HepG2 (cell line): Measurements from ENCODE around the gene ZBTB7A. TPM values are rescaled to one million over a fixed set of nuclear protein-coding genes. Genes with fewer than 3 reads are reported as not detected.

ENCODE experiments used
- AGO1 ChIP-seq: fragments of 200-400 bp; formaldehyde crosslinking; IDR thresholded peaks from 2 replicates; pipeline ENCODE4 v1.6.1; 2017; ENCODE audit warnings: mild to moderate bottlenecking, low read depth, low read length, moderate library complexity; ENCODE audit not compliant: poor library complexity, severe bottlenecking
- CBFB ChIP-seq: sonication (generic); formaldehyde crosslinking; IDR thresholded peaks from 2 replicates; pipeline ENCODE4 v1.4.0; 2020; ENCODE audit warnings: missing genetic modification reagents
- ESRRA ChIP-seq: sonication (generic); formaldehyde crosslinking; IDR thresholded peaks from 2 replicates; pipeline ENCODE4 v1.5.1; 2020; ENCODE audit warnings: mild to moderate bottlenecking, low read depth, missing genetic modification reagents
- HOXA3 ChIP-seq: sonication (generic); formaldehyde crosslinking; IDR thresholded peaks from 2 replicates; pipeline ENCODE4 v1.5.0; 2020; ENCODE audit warnings: missing genetic modification reagents
- JUN ChIP-seq: sonication (generic); formaldehyde crosslinking; IDR thresholded peaks from 2 replicates; pipeline ENCODE4 v1.4.0; 2020; ENCODE audit warnings: mild to moderate bottlenecking, missing genetic modification reagents
- MAX ChIP-seq: IDR thresholded peaks from 2 replicates; pipeline ENCODE4 v1.6.1; 2012; ENCODE audit warnings: inconsistent platforms
- MXI1 ChIP-seq: IDR thresholded peaks from 3 replicates; pipeline ENCODE4 v1.6.1; 2012; ENCODE audit warnings: low read depth, low read length, inconsistent platforms, borderline replicate concordance
- NFATC3 ChIP-seq: sonication (generic); formaldehyde crosslinking; IDR thresholded peaks from 2 replicates; pipeline ENCODE4 v1.5.1; 2020; ENCODE audit warnings: mild to moderate bottlenecking, missing genetic modification reagents
- NFYB ChIP-seq: sonication (generic); formaldehyde crosslinking; IDR thresholded peaks from 2 replicates; pipeline ENCODE4 v1.4.0; 2020; ENCODE audit warnings: missing genetic modification reagents
- PBX3 ChIP-seq: sonication (generic); formaldehyde crosslinking; IDR thresholded peaks from 2 replicates; pipeline ENCODE4 v1.8.1; 2023; ENCODE audit warnings: missing genetic modification reagents, inconsistent platforms, borderline replicate concordance
- RFX3 ChIP-seq: IDR thresholded peaks from 2 replicates; pipeline ENCODE4 v1.6.1; 2016; ENCODE audit warnings: missing biosample characterization, missing genetic modification reagents
- SALL2 ChIP-seq: sonication (generic); formaldehyde crosslinking; IDR thresholded peaks from 2 replicates; pipeline ENCODE4 v1.8.1; 2023; ENCODE audit warnings: mild to moderate bottlenecking, missing genetic modification reagents, inconsistent platforms
- YEATS4 ChIP-seq: sonication (generic); formaldehyde crosslinking; IDR thresholded peaks from 2 replicates; pipeline ENCODE4 v1.4.0; 2020; ENCODE audit warnings: missing genetic modification reagents, borderline replicate concordance
- ZFP41 ChIP-seq: sonication (generic); formaldehyde crosslinking; IDR thresholded peaks from 2 replicates; pipeline ENCODE4 v1.4.0; 2020; ENCODE audit warnings: mild to moderate bottlenecking, missing genetic modification reagents, borderline replicate concordance
- ZNF18 ChIP-seq: sonication (generic); formaldehyde crosslinking; IDR thresholded peaks from 2 replicates; pipeline ENCODE4 v1.8.0; 2022; ENCODE audit warnings: mild to moderate bottlenecking, missing genetic modification reagents; ENCODE audit not compliant: insufficient replicate concordance
- ZNF225 ChIP-seq: sonication (generic); formaldehyde crosslinking; IDR thresholded peaks from 2 replicates; pipeline ENCODE4 v1.4.0; 2020; ENCODE audit warnings: mild to moderate bottlenecking, missing genetic modification reagents
- ZNF260 ChIP-seq: sonication (generic); formaldehyde crosslinking; IDR thresholded peaks from 2 replicates; pipeline ENCODE4 v1.4.0; 2020; ENCODE audit warnings: missing genetic modification reagents, low read depth, mild to moderate bottlenecking, borderline replicate concordance
- ZNF44 ChIP-seq: sonication (generic); formaldehyde crosslinking; IDR thresholded peaks from 2 replicates; pipeline ENCODE4 v1.5.1; 2020; ENCODE audit warnings: mild to moderate bottlenecking, missing genetic modification reagents
- ZNF451 ChIP-seq: sonication (generic); formaldehyde crosslinking; IDR thresholded peaks from 2 replicates; pipeline ENCODE4 v1.5.0; 2020; ENCODE audit warnings: mild to moderate bottlenecking, missing genetic modification reagents
- ZNF563 ChIP-seq: sonication (generic); formaldehyde crosslinking; IDR thresholded peaks from 2 replicates; pipeline ENCODE4 v1.8.0; 2022; ENCODE audit warnings: mild to moderate bottlenecking, moderate library complexity, missing genetic modification reagents
- ZNF629 ChIP-seq: sonication (generic); formaldehyde crosslinking; conservative IDR thresholded peaks from 2 replicates; pipeline ENCODE4 v1.5.0; 2020; ENCODE audit warnings: missing genetic modification reagents
- ZZZ3 ChIP-seq: sonication (generic); formaldehyde crosslinking; IDR thresholded peaks from 2 replicates; pipeline ENCODE4 v1.4.0; 2020; ENCODE audit warnings: missing genetic modification reagents, mild to moderate bottlenecking, borderline replicate concordance
- polyA plus RNA-seq, 8 experiments: library from polyadenylated mRNA; depleted of rRNA in 3 of 8; stranded (reverse) in 7 of 8; unstranded in 1 of 8; fragments of >200 nt; fragmentation: Illumina TruSeq in 4 of 8; extraction: Trizol in 4 of 8; gene quantifications; 2 replicates each; pipeline versions ENCODE4 v1.2.1 to v1.2.3, GENCODE V29; 2011 to 2016; ENCODE audit warnings: low read depth in 4 of 8, missing spikeins in 1 of 8, mixed read lengths in 1 of 8; ENCODE audit not compliant: insufficient read depth in 1 of 8
- total RNA-seq, 5 experiments: library from RNA; depleted of rRNA; stranded (reverse); fragments of >200 nt; fragmentation: Illumina TruSeq; extraction: Trizol; gene quantifications; 2 replicates each; pipeline ENCODE4 v1.2.3, GENCODE V29; 2016; ENCODE audit warnings: low read depth in 1 of 5
- TF ChIP-seq, protein P1 (sequence below): sonication (generic); formaldehyde crosslinking; IDR thresholded peaks from 2 replicates; pipeline ENCODE4 v1.4.0; 2020; ENCODE audit warnings: missing genetic modification reagents

Gene ZBTB7A
- total and polyA plus RNA-seq, 2 of the 13 experiments (the other 11 are each of a cell fraction or from before 2014, with no cell fraction given), result 3.6 to 4.0 TPM

- TF ChIP-seq ESRRA, result no peak
- peak; percentile 25; the same call in 1 of the 2 replicates for TF ChIP-seq HOXA3 (CRISPR knock-in tag)
- TF ChIP-seq ZNF44 (CRISPR knock-in tag), result no peak
- peak; percentile 32; the same call in 1 of the 2 replicates for TF ChIP-seq SALL2 (CRISPR knock-in tag)
- no peak for TF ChIP-seq ZFP41
- no peak for TF ChIP-seq PBX3
- TF ChIP-seq YEATS4 (CRISPR knock-in tag), result peak; percentile 4; the same call in 1 of the 2 replicates
- no peak for TF ChIP-seq NFYB (CRISPR knock-in tag)
- no peak for TF ChIP-seq JUN (CRISPR knock-in tag)
- peak; percentile 17 for TF ChIP-seq AGO1
- TF ChIP-seq, protein P1, sequence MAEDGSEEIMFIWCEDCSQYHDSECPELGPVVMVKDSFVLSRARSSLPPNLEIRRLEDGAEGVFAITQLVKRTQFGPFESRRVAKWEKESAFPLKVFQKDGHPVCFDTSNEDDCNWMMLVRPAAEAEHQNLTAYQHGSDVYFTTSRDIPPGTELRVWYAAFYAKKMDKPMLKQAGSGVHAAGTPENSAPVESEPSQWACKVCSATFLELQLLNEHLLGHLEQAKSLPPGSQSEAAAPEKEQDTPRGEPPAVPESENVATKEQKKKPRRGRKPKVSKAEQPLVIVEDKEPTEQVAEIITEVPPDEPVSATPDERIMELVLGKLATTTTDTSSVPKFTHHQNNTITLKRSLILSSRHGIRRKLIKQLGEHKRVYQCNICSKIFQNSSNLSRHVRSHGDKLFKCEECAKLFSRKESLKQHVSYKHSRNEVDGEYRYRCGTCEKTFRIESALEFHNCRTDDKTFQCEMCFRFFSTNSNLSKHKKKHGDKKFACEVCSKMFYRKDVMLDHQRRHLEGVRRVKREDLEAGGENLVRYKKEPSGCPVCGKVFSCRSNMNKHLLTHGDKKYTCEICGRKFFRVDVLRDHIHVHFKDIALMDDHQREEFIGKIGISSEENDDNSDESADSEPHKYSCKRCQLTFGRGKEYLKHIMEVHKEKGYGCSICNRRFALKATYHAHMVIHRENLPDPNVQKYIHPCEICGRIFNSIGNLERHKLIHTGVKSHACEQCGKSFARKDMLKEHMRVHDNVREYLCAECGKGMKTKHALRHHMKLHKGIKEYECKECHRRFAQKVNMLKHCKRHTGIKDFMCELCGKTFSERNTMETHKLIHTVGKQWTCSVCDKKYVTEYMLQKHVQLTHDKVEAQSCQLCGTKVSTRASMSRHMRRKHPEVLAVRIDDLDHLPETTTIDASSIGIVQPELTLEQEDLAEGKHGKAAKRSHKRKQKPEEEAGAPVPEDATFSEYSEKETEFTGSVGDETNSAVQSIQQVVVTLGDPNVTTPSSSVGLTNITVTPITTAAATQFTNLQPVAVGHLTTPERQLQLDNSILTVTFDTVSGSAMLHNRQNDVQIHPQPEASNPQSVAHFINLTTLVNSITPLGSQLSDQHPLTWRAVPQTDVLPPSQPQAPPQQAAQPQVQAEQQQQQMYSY (CRISPR knock-in tag), result no peak
- TF ChIP-seq ZNF225, result no peak
- no peak for TF ChIP-seq ZNF629 (CRISPR knock-in tag)
- TF ChIP-seq ZNF451 (CRISPR knock-in tag), result no peak
- no peak for TF ChIP-seq ZNF18 (CRISPR knock-in tag)
- TF ChIP-seq NFATC3 (CRISPR knock-in tag), result no peak
- no peak for TF ChIP-seq RFX3 (CRISPR knock-in tag)
- TF ChIP-seq ZZZ3 (CRISPR knock-in tag), result no peak
- no peak for TF ChIP-seq MAX
- no peak for TF ChIP-seq ZNF563 (CRISPR knock-in tag)
- 0 out of 3 replicates have a peak, but pooled peaks have one; percentile 30 for TF ChIP-seq MXI1
- no peak for TF ChIP-seq CBFB
- TF ChIP-seq ZNF260 (CRISPR knock-in tag), result no peak
Measured at GRCh38 chr19:4066176-4066606, 508 bp downstream of the ZBTB7A start (continued).
